RWPE2 (cell line): ENCODE measurements around the gene UBE3B.

Experiments used
- ATAC-seq: fragments of 200-7000 bp; cut with Tn5 transposase; 3 replicates; pipeline ENCODE4 v1.9.1; 2021; ENCODE audit warnings: low read depth
- DNase-seq: peaks from one replicate; pipeline ENCODE4 v3.0.0-alpha.2; 2020; ENCODE audit warnings: low spot score
- H3K27ac ChIP-seq: fragments of 450-650 bp; 2 replicates; pipeline ENCODE4 v1.5.1; 2017; ENCODE audit warnings: mild to moderate bottlenecking; ENCODE audit not compliant: poor library complexity, severe bottlenecking
- H3K27me3 ChIP-seq: fragments of 250-450 bp; sonication (Bioruptor Pico); 2 replicates; pipeline ENCODE4 v1.5.1; 2021; ENCODE audit warnings: mild to moderate bottlenecking, moderate library complexity; ENCODE audit not compliant: insufficient read depth, poor library complexity, severe bottlenecking
- H3K36me3 ChIP-seq: fragments of 250-450 bp; sonication (Bioruptor Pico); 2 replicates; pipeline ENCODE4 v1.5.1; 2020; ENCODE audit warnings: low read depth, mild to moderate bottlenecking, moderate library complexity
- H3K4me1 ChIP-seq: fragments of 250-450 bp; sonication (Bioruptor Pico); 2 replicates; pipeline ENCODE4 v1.5.1; 2021; ENCODE audit warnings: mild to moderate bottlenecking, moderate library complexity; ENCODE audit not compliant: insufficient read depth, poor library complexity, severe bottlenecking
- H3K4me3 ChIP-seq: fragments of 250-450 bp; sonication (Bioruptor Pico); 2 replicates; pipeline ENCODE4 v1.5.1; 2021; ENCODE audit warnings: mild to moderate bottlenecking, moderate library complexity; ENCODE audit not compliant: severe bottlenecking
- H3K9me3 ChIP-seq: fragments of 250-450 bp; sonication (Bioruptor Pico); 2 replicates; pipeline ENCODE4 v1.5.1; 2021; ENCODE audit warnings: mild to moderate bottlenecking, moderate library complexity; ENCODE audit not compliant: severe bottlenecking
- TF ChIP-seq, protein P1 (sequence below): fragments of 450-650 bp; IDR thresholded peaks from one replicate; pipeline ENCODE4 v1.5.1; 2017; ENCODE audit warnings: mild to moderate bottlenecking, moderate library complexity; ENCODE audit not compliant: poor library complexity, severe bottlenecking

The UBE3B gene

DNA sequence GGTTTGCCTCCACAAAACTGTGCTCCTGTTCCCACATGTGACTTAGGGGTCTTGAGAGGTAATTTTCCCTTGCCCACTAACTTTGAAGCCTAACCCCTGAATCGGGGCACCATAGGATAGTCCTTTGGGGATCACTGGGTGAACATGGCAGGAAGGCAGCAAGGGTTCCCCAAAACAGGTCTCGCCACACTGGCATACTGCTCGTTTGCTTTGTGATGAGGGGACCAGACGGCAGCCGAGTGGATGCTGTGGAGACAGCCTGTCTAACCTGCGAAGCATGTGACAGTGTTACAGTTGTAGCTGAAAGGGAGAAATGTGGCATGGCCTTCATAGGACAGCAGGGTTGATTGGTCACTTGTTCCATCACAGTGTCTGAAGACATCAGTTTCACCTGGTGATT is 42.4 kb downstream of the UBE3B start:
- Histone ChIP-seq H3K27ac (no peak overlapping the region), H3K27me3 (no peaks in the 10 kb centered on the region), H3K36me3 (peaks cover 39% of the 10 kb centered on the region), H3K4me3 (no peak overlapping the region), H3K4me1 (no peaks in the 10 kb centered on the region), H3K9me3 (no peaks in the 10 kb centered on the region)
- TF ChIP-seq, protein P1, sequence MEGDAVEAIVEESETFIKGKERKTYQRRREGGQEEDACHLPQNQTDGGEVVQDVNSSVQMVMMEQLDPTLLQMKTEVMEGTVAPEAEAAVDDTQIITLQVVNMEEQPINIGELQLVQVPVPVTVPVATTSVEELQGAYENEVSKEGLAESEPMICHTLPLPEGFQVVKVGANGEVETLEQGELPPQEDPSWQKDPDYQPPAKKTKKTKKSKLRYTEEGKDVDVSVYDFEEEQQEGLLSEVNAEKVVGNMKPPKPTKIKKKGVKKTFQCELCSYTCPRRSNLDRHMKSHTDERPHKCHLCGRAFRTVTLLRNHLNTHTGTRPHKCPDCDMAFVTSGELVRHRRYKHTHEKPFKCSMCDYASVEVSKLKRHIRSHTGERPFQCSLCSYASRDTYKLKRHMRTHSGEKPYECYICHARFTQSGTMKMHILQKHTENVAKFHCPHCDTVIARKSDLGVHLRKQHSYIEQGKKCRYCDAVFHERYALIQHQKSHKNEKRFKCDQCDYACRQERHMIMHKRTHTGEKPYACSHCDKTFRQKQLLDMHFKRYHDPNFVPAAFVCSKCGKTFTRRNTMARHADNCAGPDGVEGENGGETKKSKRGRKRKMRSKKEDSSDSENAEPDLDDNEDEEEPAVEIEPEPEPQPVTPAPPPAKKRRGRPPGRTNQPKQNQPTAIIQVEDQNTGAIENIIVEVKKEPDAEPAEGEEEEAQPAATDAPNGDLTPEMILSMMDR: no peak
- no peak for ATAC-seq
- no peak for DNase-seq

DNA sequence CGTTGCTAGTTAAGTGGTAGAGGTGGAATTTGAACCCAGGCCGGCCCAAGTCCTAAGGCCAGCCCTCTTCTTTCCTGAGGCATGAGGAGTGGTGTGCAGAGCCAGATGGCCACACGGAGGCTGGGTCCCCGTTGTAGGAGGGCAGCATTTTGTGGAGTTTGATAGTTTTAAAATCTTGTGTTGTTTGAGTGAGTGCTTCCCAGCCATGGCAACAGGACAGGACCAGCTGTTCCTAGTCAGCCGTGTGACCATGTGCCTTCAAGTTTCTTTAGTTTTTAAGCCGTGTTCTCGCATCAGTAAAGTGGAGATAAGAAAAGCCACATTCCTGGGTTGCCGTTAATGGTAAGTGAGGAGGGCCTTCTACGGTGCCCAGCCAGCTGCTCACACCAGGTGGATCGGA is 44.4 kb downstream of the UBE3B start:
- ATAC-seq (no peak), DNase-seq (no peak)
- H3K27ac ChIP-seq: no peak overlapping the region
- no peaks in the 10 kb centered on the region for H3K9me3 ChIP-seq
- no peaks in the 10 kb centered on the region for H3K27me3 ChIP-seq
- TF ChIP-seq, protein P1: no peak
- H3K4me1 ChIP-seq: no peaks in the 10 kb centered on the region
- H3K36me3 ChIP-seq: peaks cover 41% of the 10 kb centered on the region
- H3K4me3 ChIP-seq: no peak overlapping the region

DNA sequence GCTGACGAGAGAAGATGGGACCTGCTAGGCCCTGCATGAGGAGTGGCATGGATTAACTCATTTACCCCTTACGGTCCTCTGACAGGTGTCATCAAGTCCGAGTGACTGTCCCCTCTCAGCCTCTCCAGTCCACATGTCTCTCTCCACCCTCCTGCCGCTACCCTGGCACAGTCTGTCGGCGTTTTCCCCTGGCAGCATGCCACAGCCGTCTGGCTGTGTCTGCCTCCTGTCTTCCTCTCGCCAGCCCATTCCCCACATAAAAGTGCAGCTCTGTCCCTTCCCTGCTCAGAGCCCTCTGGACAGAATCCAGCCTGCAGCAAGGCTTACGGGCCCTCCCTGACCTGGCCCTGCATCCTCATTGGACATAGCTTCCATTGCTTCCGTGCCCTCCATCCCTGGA is 45.6 kb downstream of the UBE3B start:
- TF ChIP-seq, protein P1: no peak
- Histone ChIP-seq H3K9me3 (no peaks in the 10 kb centered on the region), H3K4me1 (no peaks in the 10 kb centered on the region), H3K27ac (no peak overlapping the region), H3K4me3 (no peak overlapping the region), H3K27me3 (no peaks in the 10 kb centered on the region), H3K36me3 (peaks cover 30% of the 10 kb centered on the region)
- no peak for DNase-seq
- ATAC-seq: no peak

DNA sequence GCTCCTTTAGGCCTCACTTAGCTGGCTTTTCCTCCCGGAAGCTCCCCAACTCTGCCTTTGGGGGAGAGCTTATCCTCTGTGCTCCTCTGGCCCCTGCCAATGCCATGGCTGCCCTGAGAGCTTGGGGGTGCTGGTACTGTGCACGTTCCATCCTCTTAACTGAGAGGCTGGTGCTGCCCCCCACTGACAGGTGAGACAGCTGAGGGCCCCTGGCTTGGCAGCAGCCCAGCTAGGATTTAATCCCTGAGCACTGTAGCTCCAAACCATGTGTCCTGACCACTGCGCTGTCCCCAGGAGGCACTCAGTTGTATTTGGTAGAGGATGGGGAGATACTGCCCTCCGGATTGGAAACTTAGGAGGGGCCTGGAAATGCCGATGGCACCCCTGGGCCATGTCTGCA is 46.1 kb downstream of the UBE3B start:
- Histone ChIP-seq H3K4me1 (no peaks in the 10 kb centered on the region), H3K9me3 (no peaks in the 10 kb centered on the region), H3K27me3 (no peaks in the 10 kb centered on the region), H3K27ac (no peak overlapping the region), H3K4me3 (no peak overlapping the region), H3K36me3 (peaks cover 28% of the 10 kb centered on the region)
- ATAC-seq: no peak
- DNase-seq: peak; percentile 35
- TF ChIP-seq, protein P1: no peak

DNA sequence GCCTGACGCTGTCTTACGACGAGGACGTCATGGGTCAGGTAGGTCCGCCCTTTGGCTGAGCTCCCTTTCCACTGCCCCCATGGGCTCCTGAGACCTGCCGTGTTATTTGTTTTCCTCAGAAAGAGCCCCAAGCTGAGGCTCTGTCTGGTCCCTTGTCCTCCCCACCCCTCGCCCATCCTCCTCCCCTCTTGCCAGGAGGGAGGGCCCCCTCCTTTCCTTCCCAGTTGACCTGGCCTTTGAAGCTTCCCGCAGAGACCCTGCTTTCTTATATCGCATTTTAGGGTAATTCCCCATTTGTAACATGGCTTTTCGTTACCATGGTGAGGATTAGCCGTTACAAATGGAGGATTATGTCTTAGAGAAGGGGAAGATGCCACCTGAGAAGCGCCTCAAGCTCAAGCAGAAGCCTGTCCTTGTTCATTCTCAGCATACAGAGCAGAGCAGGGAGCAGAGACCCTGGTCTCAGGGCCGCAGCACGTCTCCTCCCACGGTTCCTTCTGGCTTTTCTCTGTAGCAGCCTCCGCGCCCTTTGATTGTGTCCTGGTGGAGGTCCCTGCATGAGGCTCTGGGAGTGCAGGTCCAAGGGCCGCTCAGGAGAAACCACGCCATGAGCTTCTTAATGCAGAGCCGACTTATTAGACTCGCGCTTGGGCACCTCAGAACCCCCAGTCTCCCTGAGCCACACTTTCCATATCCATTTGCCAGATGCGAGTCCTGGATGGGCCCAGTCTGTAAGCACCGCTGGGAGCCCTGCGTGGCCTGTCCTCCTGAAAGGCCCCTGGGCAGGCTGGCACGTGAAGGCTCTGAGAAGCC is 47.2 kb downstream of the UBE3B start:
- Histone ChIP-seq H3K27ac (no peak overlapping the region), H3K9me3 (no peaks in the 10 kb centered on the region), H3K4me1 (no peaks in the 10 kb centered on the region), H3K27me3 (no peaks in the 10 kb centered on the region), H3K4me3 (no peak overlapping the region), H3K36me3 (peaks cover 18% of the 10 kb centered on the region)
- DNase-seq (no peak), ATAC-seq (no peak)
- TF ChIP-seq, protein P1: no peak
